DOHH2 (cell line): ENCODE results near the gene CPLANE2.

Experiments
- H3F3A ChIP-seq: fragments of 200-600 bp; sonication (generic), shearing (Covaris generic); 2 replicates; pipeline ENCODE4 v1.6.0; 2016; ENCODE audit warnings: antibody characterized with exemption, mild to moderate bottlenecking; ENCODE audit not compliant: control insufficient read depth, insufficient read depth
- H3K27ac ChIP-seq: fragments of 200-600 bp; sonication (generic); 2 replicates; pipeline ENCODE4 v1.5.1; 2014; ENCODE audit warnings: low read depth, mild to moderate bottlenecking, low read length, moderate library complexity
- H3K27me3 ChIP-seq: fragments of 200-600 bp; sonication (generic); 2 replicates; pipeline ENCODE4 v1.6.1; 2014; ENCODE audit warnings: mild to moderate bottlenecking, low read length, mixed read lengths; ENCODE audit not compliant: control insufficient read depth
- H3K36me3 ChIP-seq: fragments of 200-600 bp; sonication (generic); 2 replicates; pipeline ENCODE4 v1.6.1; 2014; ENCODE audit warnings: mild to moderate bottlenecking, low read length, moderate library complexity, mixed read lengths; ENCODE audit not compliant: control insufficient read depth
- H3K4me1 ChIP-seq: fragments of 200-600 bp; sonication (generic); 2 replicates; pipeline ENCODE4 v1.6.1; 2014; ENCODE audit warnings: mild to moderate bottlenecking, low read length, mixed read lengths; ENCODE audit not compliant: control insufficient read depth
- H3K4me2 ChIP-seq: fragments of 200-600 bp; sonication (generic); 2 replicates; pipeline ENCODE4 v1.6.0; 2014; ENCODE audit warnings: mild to moderate bottlenecking, low read length, moderate library complexity
- H3K4me3 ChIP-seq: fragments of 200-600 bp; sonication (generic); 2 replicates; pipeline ENCODE4 v1.5.1; 2014; ENCODE audit warnings: mild to moderate bottlenecking, low read length, mixed read lengths
- H3K79me2 ChIP-seq: fragments of 200-600 bp; sonication (generic); 2 replicates; pipeline ENCODE4 v1.6.1; 2014; ENCODE audit warnings: mild to moderate bottlenecking, low read length, mixed read lengths; ENCODE audit not compliant: control insufficient read depth
- H3K9me2 ChIP-seq: fragments of 200-600 bp; sonication (generic); replicated peaks from 2 replicates; pipeline ENCODE4 v1.6.1; 2014; ENCODE audit warnings: mild to moderate bottlenecking, low read length, mixed read lengths; ENCODE audit not compliant: control insufficient read depth
- H3K9me3 ChIP-seq: fragments of 200-600 bp; sonication (generic); 2 replicates; pipeline ENCODE4 v1.6.1; 2014; ENCODE audit warnings: antibody characterized with exemption, low read length, mixed read lengths; ENCODE audit not compliant: control insufficient read depth, insufficient read depth
- H4K20me1 ChIP-seq: fragments of 200-600 bp; sonication (generic); 2 replicates; pipeline ENCODE4 v1.6.0; 2014; ENCODE audit warnings: low read depth, mild to moderate bottlenecking, antibody characterized with exemption, low read length, moderate library complexity; ENCODE audit not compliant: control insufficient read depth, insufficient read depth
- CTCF ChIP-seq: fragments of 200-600 bp; sonication (generic); IDR thresholded peaks from one replicate; pipeline ENCODE4 v1.5.1; 2014; ENCODE audit warnings: antibody characterized with exemption, mild to moderate bottlenecking, low read depth, low read length; ENCODE audit not compliant: poor library complexity, severe bottlenecking
- EZH2phosphoT487 ChIP-seq: fragments of 200-600 bp; sonication (generic); IDR thresholded peaks from 2 replicates; pipeline ENCODE4 v1.6.1; 2017; ENCODE audit warnings: borderline replicate concordance, mild to moderate bottlenecking, antibody characterized with exemption, low read length, moderate library complexity, mixed read lengths

CPLANE2 gene

GRCh38 chr1:16213013-16213412, 24.0 kb downstream of the CPLANE2 start:
- Histone ChIP-seq H3K27ac (no peak overlapping the region), H3K9me2 (no peaks in the 10 kb centered on the region), H3K9me3 (no peaks in the 10 kb centered on the region), H3K79me2 (no peaks in the 10 kb centered on the region), H3K27me3 (peaks cover 30% of the 10 kb centered on the region), H3K4me2 (no peak overlapping the region), H3F3A (no peaks in the 10 kb centered on the region), H3K4me3 (no peak overlapping the region), H3K36me3 (no peaks in the 10 kb centered on the region), H4K20me1 (no peaks in the 10 kb centered on the region), H3K4me1 (peaks cover 14% of the 10 kb centered on the region)
- TF ChIP-seq EZH2phosphoT487 (no peak), CTCF (no peak)

GRCh38 chr1:16212251-16212961, 24.6 kb downstream of the CPLANE2 start, which contains the start of gene ARHGEF19:
ARHGEF19 (minus strand) TSS chr1:16212652; CDS start chr1:16209054, 3,598 bp downstream.
- peaks cover 16% of the 10 kb centered on the region for H3K4me1 ChIP-seq
- no peaks in the 10 kb centered on the region for H3K36me3 ChIP-seq
- no peak for TF ChIP-seq EZH2phosphoT487
- TF ChIP-seq CTCF, result no peak
- no peak within 1 kb of the TSS for H3K4me2 ChIP-seq
- no peak within 1 kb of the TSS for H3K27ac ChIP-seq
- H3K4me3 ChIP-seq, result no peak within 1 kb of the TSS
- H3K27me3 ChIP-seq, result peaks cover 30% of the 10 kb centered on the region
- H3K9me2 ChIP-seq, result no peaks in the 10 kb centered on the region
- no peaks in the 10 kb centered on the region for H3K9me3 ChIP-seq
- no peaks in the 10 kb centered on the region for H3K79me2 ChIP-seq
- no peaks in the 10 kb centered on the region for H4K20me1 ChIP-seq
- no peaks in the 10 kb centered on the region for H3F3A ChIP-seq

- no peaks in the 10 kb centered on the region for H3K9me3 ChIP-seq
- TF ChIP-seq CTCF (no peak), EZH2phosphoT487 (no peak)
- H3K4me3 ChIP-seq, result no peak overlapping the region
- no peak overlapping the region for H3K27ac ChIP-seq
- H3K79me2 ChIP-seq, result no peaks in the 10 kb centered on the region
- no peaks in the 10 kb centered on the region for H3K9me2 ChIP-seq
- H3F3A ChIP-seq, result no peaks in the 10 kb centered on the region
- no peaks in the 10 kb centered on the region for H3K36me3 ChIP-seq
- no peaks in the 10 kb centered on the region for H4K20me1 ChIP-seq
- peaks cover 30% of the 10 kb centered on the region for H3K27me3 ChIP-seq
- H3K4me1 ChIP-seq, result peaks cover 15% of the 10 kb centered on the region
- no peak overlapping the region for H3K4me2 ChIP-seq
Observed at GRCh38 chr1:16211824-16212223, 25.2 kb downstream of the CPLANE2 start.
